Activated naive CD8-positive, alpha-beta T cell treated with anti-CD3 and anti-CD28 coated beads for 36 hours (primary cell): Measurements from ENCODE around the gene S100A16. TPM values are rescaled to one million over a fixed set of nuclear protein-coding genes. Genes with fewer than 3 reads are reported as not detected.

Source experiments
- DNase-seq: peaks from one replicate; pipeline ENCODE4 v3.0.0; 2021
- H3K27ac Mint-ChIP-seq: one replicate; pipeline ENCODE4 v1.8.0; 2022; ENCODE audit warnings: mild to moderate bottlenecking, moderate library complexity, mixed read lengths
- H3K27me3 Mint-ChIP-seq: one replicate; pipeline ENCODE4 v1.8.0; 2022; ENCODE audit warnings: mild to moderate bottlenecking, mixed read lengths
- H3K36me3 Mint-ChIP-seq: one replicate; pipeline ENCODE4 v1.8.0; 2021; ENCODE audit warnings: mild to moderate bottlenecking, mixed read lengths
- H3K4me1 Mint-ChIP-seq: one replicate; pipeline ENCODE4 v1.8.0; 2021; ENCODE audit warnings: mixed read lengths
- H3K4me3 Mint-ChIP-seq: one replicate; pipeline ENCODE4 v1.8.0; 2022; ENCODE audit warnings: mild to moderate bottlenecking, moderate library complexity, mixed read lengths
- H3K9me3 Mint-ChIP-seq: one replicate; pipeline ENCODE4 v1.8.0; 2022; ENCODE audit warnings: mixed read lengths
- total RNA-seq, 2 experiments: library from RNA; stranded (reverse); gene quantifications; one replicate each; pipeline ENCODE4 v1.2.3, GENCODE V29; 2021

The S100A16 gene
- total RNA-seq, 2 experiments from 2014 or later = not detected

DNA sequence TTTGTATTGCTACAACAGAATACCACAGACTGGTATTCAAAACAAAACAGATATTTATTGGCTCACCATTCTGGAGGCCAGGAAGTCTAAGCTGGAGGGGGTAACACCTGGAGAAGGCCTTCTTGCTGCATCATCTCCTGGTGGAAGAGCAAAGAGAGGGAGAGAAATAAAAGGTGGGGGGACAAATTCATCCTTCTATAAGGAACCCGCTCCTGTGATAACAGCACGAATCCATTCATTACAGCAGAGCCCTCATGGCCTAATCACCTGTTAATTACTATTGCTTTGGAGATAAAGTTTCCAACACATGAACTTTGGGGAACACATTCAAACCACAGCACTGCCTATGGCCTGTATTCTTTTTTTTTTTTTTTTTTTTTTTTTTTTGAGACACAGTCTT, 52.7 kb downstream of the S100A16 start:
- no peak overlapping the region for H3K27ac Mint-ChIP-seq
- H3K4me1 Mint-ChIP-seq = peaks cover under 1% of the 10 kb centered on the region
- no peaks in the 10 kb centered on the region for H3K9me3 Mint-ChIP-seq
- H3K4me3 Mint-ChIP-seq = no peak overlapping the region
- no peaks in the 10 kb centered on the region for H3K36me3 Mint-ChIP-seq
- no peak for DNase-seq
- H3K27me3 Mint-ChIP-seq = no peaks in the 10 kb centered on the region

DNA sequence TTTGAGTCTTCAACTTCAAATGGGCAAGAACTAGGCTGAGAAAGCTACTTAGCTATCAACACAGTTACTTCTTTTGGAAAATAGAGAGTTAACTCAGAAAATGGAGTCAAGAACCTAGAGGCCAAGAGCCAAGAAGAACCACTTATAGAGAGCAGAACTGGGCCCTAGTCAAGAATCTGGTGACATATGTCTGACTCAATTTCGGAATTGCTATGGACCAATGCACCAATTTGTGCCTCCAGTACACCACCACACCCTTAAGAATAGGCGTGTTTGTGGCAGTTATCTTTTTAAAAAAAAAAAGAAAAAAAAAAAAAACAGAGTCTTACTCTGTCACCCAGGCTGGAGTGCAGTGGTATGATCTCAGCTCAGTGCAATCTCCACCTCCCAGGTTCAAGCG, 55.1 kb downstream of the S100A16 start:
- Mint-ChIP-seq H3K4me3 (no peak overlapping the region), H3K9me3 (no peaks in the 10 kb centered on the region), H3K27ac (no peak overlapping the region), H3K27me3 (no peaks in the 10 kb centered on the region), H3K4me1 (no peaks in the 10 kb centered on the region), H3K36me3 (no peaks in the 10 kb centered on the region)
- no peak for DNase-seq

Other genes starting within 250 kb of the S100A16 start
- not detected for gene S100A12, start 237.5 kb downstream of the S100A16 start, total RNA-seq
- not detected for gene S100A8, start 222.1 kb downstream of the S100A16 start, total RNA-seq
- gene S100A7A, start 196.6 kb downstream of the S100A16 start, total RNA-seq = not detected
- not detected for gene S100A7, start 152.5 kb downstream of the S100A16 start, total RNA-seq
- 100 to 1,000 TPM; 144 to 155 TPM for gene S100A6, start 77.1 kb downstream of the S100A16 start, total RNA-seq
- 1 to 10 TPM; 1.2 to 1.6 TPM for gene S100A5, start 72.2 kb downstream of the S100A16 start, total RNA-seq
- gene S100A4, start 67.3 kb downstream of the S100A16 start, total RNA-seq = 10 to 100 TPM; 44.7 to 44.9 TPM
- gene S100A3, start 63.9 kb downstream of the S100A16 start, total RNA-seq = not detected
- gene S100A2, start 47.3 kb downstream of the S100A16 start, total RNA-seq = under 1 TPM in 1 of 2 experiments, not detected in 1; 0.60 TPM
- gene S100A14, start 3.2 kb upstream of the S100A16 start, total RNA-seq = not detected
- gene S100A13, start 14.4 kb upstream of the S100A16 start, total RNA-seq = 1 to 10 TPM; 5.7 to 5.9 TPM
- not detected for gene S100A1, start 15.3 kb upstream of the S100A16 start, total RNA-seq
- 10 to 100 TPM; 94.3 to 98.1 TPM for gene CHTOP, start 20.9 kb upstream of the S100A16 start, total RNA-seq
- 10 to 100 TPM; 32.9 to 34.7 TPM for gene SNAPIN, start 45.6 kb upstream of the S100A16 start, total RNA-seq
- gene ILF2, start 57.9 kb upstream of the S100A16 start, total RNA-seq = 100 to 1,000 TPM; 419 to 431 TPM
- gene NPR1, start 65.6 kb upstream of the S100A16 start, total RNA-seq = under 1 TPM in 1 of 2 experiments, not detected in 1; 0.06 TPM
- gene INTS3, start 114.9 kb upstream of the S100A16 start, total RNA-seq = 10 to 100 TPM; 47.9 to 48.0 TPM
- gene SLC27A3, start 162.3 kb upstream of the S100A16 start, total RNA-seq = 1 to 10 TPM; 6.4 to 6.9 TPM